Neural crest cell (in vitro differentiated cells): ENCODE measurements around the gene ENKD1. TPM values are rescaled to one million over a fixed set of nuclear protein-coding genes. Genes with fewer than 3 reads are reported as not detected.
"Not testable (repeated sequence)": the region's sequence is repeated elsewhere in the genome, so short reads cannot be mapped to it uniquely, and the experiment has no call there.

Experiments
- DNase-seq: peaks from one replicate; pipeline ENCODE4 v3.0.0; 2021; ENCODE audit warnings: low read depth, mixed read lengths, low spot score
- H3K27ac Mint-ChIP-seq: one replicate; pipeline ENCODE4 v1.8.0; 2021; ENCODE audit warnings: mild to moderate bottlenecking, mixed read lengths; ENCODE audit not compliant: unreplicated experiment
- H3K27me3 Mint-ChIP-seq: 2 replicates; pipeline ENCODE4 v1.8.0; 2021; ENCODE audit warnings: low read depth, mild to moderate bottlenecking, mixed read lengths
- H3K36me3 Mint-ChIP-seq: 2 replicates; pipeline ENCODE4 v1.8.0; 2021; ENCODE audit warnings: low read depth, mild to moderate bottlenecking, mixed read lengths
- H3K4me1 Mint-ChIP-seq: 2 replicates; pipeline ENCODE4 v1.8.0; 2021; ENCODE audit warnings: mixed read lengths
- H3K4me3 Mint-ChIP-seq: one replicate; pipeline ENCODE4 v1.8.0; 2021; ENCODE audit warnings: mild to moderate bottlenecking, mixed read lengths
- H3K9me3 Mint-ChIP-seq: 2 replicates; pipeline ENCODE4 v1.8.0; 2021; ENCODE audit warnings: mixed read lengths
- total RNA-seq: library from RNA; stranded (reverse); gene quantifications from 2 replicates; pipeline ENCODE4 v1.2.1, GENCODE V29; 2021
- TF ChIP-seq, protein P1 (sequence below): fragments of 200-600 bp; sonication (generic); conservative IDR thresholded peaks from 2 replicates; pipeline ENCODE4 v1.5.0; 2021; ENCODE audit warnings: antibody characterized with exemption, mild to moderate bottlenecking

The ENKD1 gene
- total RNA-seq, 1 donor from 2014 or later, result 23.3 TPM

DNA sequence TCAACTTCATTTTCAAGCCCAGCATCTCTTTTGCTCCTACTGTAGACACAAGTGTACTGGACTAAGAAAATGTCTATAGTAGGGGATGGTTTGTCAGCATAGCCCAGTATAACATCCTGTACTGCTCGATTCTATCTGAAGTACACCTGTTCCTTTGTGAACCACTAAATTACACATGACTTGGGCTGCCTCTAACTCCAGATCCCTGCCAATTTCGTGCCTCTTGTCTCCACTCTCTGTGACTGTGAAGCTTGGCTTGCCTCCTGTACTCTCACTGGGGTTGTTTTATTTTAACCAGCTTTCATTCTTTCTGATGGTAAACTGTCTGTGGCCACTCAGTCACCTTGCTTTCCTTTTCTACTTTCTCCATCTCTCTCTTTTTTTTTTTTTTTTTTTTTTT is 28.1 kb upstream of the ENKD1 start:
- Mint-ChIP-seq H3K4me3 (no peak overlapping the region), H3K9me3 (no peaks in the 10 kb centered on the region), H3K27me3 (no peaks in the 10 kb centered on the region), H3K27ac (no peak overlapping the region), H3K36me3 (peaks cover 8% of the 10 kb centered on the region), H3K4me1 (no peaks in the 10 kb centered on the region)
- no peak for DNase-seq
- TF ChIP-seq, protein P1, sequence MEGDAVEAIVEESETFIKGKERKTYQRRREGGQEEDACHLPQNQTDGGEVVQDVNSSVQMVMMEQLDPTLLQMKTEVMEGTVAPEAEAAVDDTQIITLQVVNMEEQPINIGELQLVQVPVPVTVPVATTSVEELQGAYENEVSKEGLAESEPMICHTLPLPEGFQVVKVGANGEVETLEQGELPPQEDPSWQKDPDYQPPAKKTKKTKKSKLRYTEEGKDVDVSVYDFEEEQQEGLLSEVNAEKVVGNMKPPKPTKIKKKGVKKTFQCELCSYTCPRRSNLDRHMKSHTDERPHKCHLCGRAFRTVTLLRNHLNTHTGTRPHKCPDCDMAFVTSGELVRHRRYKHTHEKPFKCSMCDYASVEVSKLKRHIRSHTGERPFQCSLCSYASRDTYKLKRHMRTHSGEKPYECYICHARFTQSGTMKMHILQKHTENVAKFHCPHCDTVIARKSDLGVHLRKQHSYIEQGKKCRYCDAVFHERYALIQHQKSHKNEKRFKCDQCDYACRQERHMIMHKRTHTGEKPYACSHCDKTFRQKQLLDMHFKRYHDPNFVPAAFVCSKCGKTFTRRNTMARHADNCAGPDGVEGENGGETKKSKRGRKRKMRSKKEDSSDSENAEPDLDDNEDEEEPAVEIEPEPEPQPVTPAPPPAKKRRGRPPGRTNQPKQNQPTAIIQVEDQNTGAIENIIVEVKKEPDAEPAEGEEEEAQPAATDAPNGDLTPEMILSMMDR, result no peak

DNA sequence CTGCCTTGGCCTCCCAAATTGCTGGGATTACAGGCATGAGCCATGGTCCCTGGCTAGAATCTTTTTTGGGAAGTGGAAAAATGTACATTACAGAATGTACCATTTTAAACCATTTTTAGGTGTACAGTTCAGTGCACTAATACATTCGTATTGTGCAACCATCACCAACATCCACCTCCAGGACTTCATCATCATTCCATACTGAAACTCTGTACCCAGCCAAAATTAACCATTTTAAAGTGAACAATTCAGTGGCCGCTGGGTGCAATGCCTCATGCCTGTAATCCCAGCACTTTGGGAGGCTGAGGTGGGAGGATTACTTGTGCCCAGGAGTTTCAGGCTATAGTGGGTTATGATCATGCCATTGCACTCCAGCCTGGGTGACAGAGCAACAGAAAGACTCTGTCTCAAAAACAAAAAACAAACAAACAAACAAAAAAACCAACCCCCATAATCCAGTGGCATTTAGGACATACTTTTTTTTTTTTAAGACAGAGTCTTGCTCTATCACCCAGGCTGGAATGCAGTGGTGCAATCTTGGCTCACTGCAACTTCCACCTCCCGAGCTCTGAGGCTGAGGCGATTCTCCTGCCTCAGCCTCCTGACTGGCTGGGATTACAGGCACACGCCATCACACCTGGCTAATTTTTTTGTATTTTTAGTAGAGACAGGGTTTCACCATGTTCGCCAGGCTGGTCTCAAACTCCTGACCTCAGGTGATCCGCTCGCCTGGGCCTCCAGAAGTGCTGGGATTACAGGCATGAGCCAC is 27.2 kb upstream of the ENKD1 start:
- H3K9me3 Mint-ChIP-seq, H3K4me3 Mint-ChIP-seq, H3K27me3 Mint-ChIP-seq, H3K27ac Mint-ChIP-seq, H3K36me3 Mint-ChIP-seq, DNase-seq, H3K4me1 Mint-ChIP-seq: not testable (repeated sequence)

DNA sequence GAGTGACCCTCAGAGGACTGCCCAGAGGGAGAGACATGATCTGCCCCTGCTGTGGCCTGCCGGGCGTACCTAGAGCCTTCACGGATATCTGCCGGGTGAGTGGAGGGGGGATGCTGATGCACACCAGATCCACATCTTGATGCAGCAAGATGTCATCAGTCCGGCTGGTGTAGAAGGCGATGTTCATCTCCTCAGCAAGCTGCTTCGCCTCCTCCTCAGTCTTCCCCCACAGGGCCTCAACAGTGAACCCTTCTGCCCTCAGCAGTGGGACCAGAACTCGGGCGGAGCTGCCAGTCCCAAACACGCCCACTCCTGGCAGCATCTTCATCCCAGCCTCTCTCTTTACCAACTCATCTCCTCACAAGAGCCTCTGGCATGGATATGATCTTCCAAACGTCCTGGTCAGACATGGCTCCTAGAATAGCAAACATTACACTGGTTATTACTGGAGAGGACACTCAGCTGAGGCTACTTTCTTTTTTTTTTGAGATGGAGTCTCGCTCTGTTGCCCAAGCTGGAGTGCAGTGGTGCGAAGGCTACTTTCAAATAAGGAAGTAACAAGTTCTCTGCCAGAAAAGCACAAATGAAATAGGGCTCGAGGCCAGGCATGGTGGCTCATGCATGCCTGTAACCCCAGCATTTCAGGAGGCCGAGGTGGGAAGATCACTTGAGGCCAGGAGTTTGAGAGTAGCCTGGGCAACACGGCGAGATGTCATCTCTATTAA is 19.0 kb upstream of the ENKD1 start:
- Mint-ChIP-seq H3K4me3 (no peak overlapping the region), H3K9me3 (no peaks in the 10 kb centered on the region), H3K4me1 (no peaks in the 10 kb centered on the region), H3K27me3 (no peaks in the 10 kb centered on the region), H3K27ac (no peak overlapping the region), H3K36me3 (no peaks in the 10 kb centered on the region)
- no peak for DNase-seq
- TF ChIP-seq, protein P1, result no peak

DNA sequence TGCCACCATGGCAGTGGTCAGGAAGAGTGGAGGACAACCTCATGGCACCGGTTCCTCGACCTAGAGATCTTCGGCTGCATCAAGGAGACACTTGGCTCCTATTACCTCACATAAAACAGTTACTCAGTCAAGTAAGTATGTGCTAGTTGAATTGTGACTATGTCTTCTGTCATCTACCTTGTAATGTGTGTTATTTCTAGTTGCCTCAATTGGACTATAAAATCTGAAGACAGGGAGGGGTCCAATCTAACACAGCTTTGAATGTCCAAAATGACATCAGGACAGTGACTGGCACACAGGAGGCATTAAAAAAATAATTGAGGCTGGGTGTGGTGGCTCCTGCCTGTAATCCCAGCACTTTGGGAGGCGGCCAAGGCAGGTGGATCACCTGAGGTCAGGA is 17.2 kb upstream of the ENKD1 start:
- H3K36me3 Mint-ChIP-seq, result no peaks in the 10 kb centered on the region
- no peaks in the 10 kb centered on the region for H3K9me3 Mint-ChIP-seq
- H3K4me3 Mint-ChIP-seq, result no peak overlapping the region
- no peak for DNase-seq
- TF ChIP-seq, protein P1, result no peak
- no peaks in the 10 kb centered on the region for H3K4me1 Mint-ChIP-seq
- no peaks in the 10 kb centered on the region for H3K27me3 Mint-ChIP-seq
- H3K27ac Mint-ChIP-seq, result no peak overlapping the region

DNA sequence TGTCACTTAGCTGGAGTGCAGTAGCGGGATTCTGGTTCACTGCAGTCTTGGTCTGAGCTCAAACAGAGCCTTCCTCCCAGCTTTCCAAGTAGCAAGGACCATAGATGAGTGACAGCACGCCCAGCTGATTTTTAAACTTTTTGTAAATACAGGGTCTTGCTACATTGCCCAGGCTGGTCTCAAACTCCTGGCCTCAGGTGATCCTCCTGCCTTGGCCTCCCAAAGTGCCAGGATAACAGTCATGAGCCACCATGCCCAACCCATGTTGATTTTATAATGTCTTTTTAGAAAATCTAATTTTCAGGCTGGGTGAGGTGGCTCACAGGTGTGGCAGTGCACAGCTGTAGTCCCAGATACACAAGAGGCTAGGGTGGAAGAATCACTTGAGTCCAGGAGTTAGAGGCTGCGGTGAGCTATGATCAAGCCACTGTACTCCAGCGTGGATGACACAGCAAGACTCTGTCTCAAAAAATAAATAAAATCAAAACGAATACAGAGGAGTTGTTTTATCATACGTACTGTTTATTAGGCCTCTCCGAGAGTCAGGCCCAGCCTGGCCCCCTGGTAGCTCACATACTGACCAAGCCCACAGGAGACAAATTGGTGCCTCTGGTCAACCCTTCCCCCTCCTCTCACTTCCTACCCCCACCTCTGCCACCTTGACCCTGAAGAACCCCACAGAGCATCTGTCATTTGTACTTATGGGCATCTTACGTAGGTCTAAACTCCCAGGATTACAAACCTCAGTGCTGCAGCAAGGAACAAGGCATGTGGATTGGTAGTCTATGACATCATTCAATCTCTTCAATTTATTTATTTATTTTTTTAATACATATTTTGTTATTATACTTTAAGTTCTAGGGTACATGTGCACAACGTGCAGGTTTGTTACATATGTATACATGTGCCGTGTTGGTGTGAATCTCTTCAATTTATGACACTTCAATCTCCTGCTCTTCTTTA is 13.7 kb upstream of the ENKD1 start:
- Mint-ChIP-seq H3K27me3 (no peaks in the 10 kb centered on the region), H3K27ac (no peak overlapping the region), H3K36me3 (no peaks in the 10 kb centered on the region), H3K9me3 (no peaks in the 10 kb centered on the region), H3K4me1 (no peaks in the 10 kb centered on the region), H3K4me3 (no peak overlapping the region)
- no peak for DNase-seq
- TF ChIP-seq, protein P1, result no peak
